Measurements from ENCODE around the gene SPECC1.
"Not testable (repeated sequence)": the region's sequence is repeated elsewhere in the genome, so short reads cannot be mapped to it uniquely, and the experiment has no call there.

Gene SPECC1

DNA sequence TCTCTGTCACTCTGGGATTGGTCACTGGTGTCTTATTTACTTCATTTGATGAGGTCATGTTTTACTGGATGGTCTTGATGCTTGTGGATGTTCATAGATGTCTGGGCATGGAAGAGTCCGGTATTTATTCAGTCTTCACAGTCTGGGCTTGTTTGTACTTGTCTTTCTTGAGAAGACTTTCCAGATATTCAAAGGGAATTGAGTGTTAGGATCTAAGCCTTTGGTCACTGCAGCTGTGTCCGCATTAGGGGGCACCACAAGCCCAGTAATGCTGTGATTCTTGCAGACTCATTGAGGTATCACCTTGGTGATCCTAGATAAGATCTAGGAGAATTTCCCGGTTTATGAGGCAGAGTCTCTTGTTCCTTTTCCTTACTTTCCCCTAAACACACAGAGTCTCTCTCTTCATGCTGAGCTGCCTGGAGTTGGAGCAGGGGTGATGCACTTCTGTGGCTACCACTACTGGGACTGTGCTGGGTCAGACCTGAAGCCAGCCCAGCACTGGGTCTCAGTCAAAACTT lies 214.7 kb downstream of the SPECC1 start:
- no peak for TF ChIP-seq CTCF (IDR thresholded peaks at IDR 0.05)
- no peak overlapping the region for H3K4me3 ChIP-seq
- no peak for DNase-seq (ENCODE audit: low spot score)
- H3K27ac ChIP-seq: peak overlapping the region in 1 of 2 donors; percentile 11

GRCh38 chr17:20224379-20224778 lies 215.2 kb downstream of the SPECC1 start:
- no peak overlapping the region for H3K4me3 ChIP-seq
- peak overlapping the region in 1 of 2 donors; percentile 11 for H3K27ac ChIP-seq
- no peak for TF ChIP-seq CTCF (IDR thresholded peaks at IDR 0.05)
- no peak for DNase-seq (ENCODE audit: low spot score)

- no peak for DNase-seq (ENCODE audit: low spot score)
- Histone ChIP-seq H3K27ac (no peak overlapping the region), H3K4me3 (no peak overlapping the region)
- TF ChIP-seq CTCF (IDR thresholded peaks at IDR 0.05): no peak
Observed at GRCh38 chr17:20225162-20226115, 216.3 kb downstream of the SPECC1 start.

- TF ChIP-seq CTCF (IDR thresholded peaks at IDR 0.05): peak; percentile 67
- DNase-seq (ENCODE audit: low spot score): peak; percentile 84
- H3K4me3 ChIP-seq: peak overlapping the region; percentile 42
- H3K27ac ChIP-seq: peak overlapping the region; percentile 7 to 55
Observed at GRCh38 chr17:20226814-20227482, 217.8 kb downstream of the SPECC1 start.

GRCh38 chr17:20227720-20228370 lies 218.7 kb downstream of the SPECC1 start:
- not testable (repeated sequence) for DNase-seq (ENCODE audit: low spot score); H3K4me3 ChIP-seq
- H3K27ac ChIP-seq: peak overlapping the region; percentile 7 to 55

- H3K4me3 ChIP-seq: no peak overlapping the region
- DNase-seq (ENCODE audit: low spot score): no peak
- H3K27ac ChIP-seq: no peak overlapping the region
- no peak for TF ChIP-seq CTCF (IDR thresholded peaks at IDR 0.05)
Observed at GRCh38 chr17:20228410-20228809, 219.3 kb downstream of the SPECC1 start.

GRCh38 chr17:20228860-20229259 lies 219.7 kb downstream of the SPECC1 start:
- Histone ChIP-seq H3K27ac (no peak overlapping the region), H3K4me3 (no peak overlapping the region)
- no peak for TF ChIP-seq CTCF (IDR thresholded peaks at IDR 0.05)
- no peak for DNase-seq (ENCODE audit: low spot score)
